ENCODE measurements around the gene TMEM132D. TPM values are rescaled to one million over a fixed set of nuclear protein-coding genes. Genes with fewer than 3 reads are reported as not detected.

TMEM132D gene
- total RNA-seq, 1 donor from 2014 or later = 1.1 TPM

GRCh38 chr12:129096184-129096583, 807.6 kb downstream of the TMEM132D start:
- Mint-ChIP-seq H3K27me3 (ENCODE audit: insufficient read depth, low read depth) (peaks cover 7% of the 10 kb centered on the region), H3K36me3 (no peaks in the 10 kb centered on the region), H3K9me3 (peaks cover 2% of the 10 kb centered on the region), H3K4me3 (no peak overlapping the region), H3K4me1 (peaks cover 16% of the 10 kb centered on the region), H3K27ac (peak overlapping the region; percentile 74)
- H4K20me1 ChIP-seq (ENCODE audit: low read depth) = no peaks in the 10 kb centered on the region
- no peak for DNase-seq (ENCODE audit: low spot score)
- no peaks in the 10 kb centered on the region for H3K27me3 ChIP-seq
- no peak overlapping the region for H3K27ac ChIP-seq
- H2AFZ ChIP-seq (replicated peaks) = no peak overlapping the region
- no peaks in the 10 kb centered on the region for H3K4me1 ChIP-seq
- H3K4me3 ChIP-seq = no peak overlapping the region
- no peak overlapping the region for H3K4me2 ChIP-seq
- H3K36me3 ChIP-seq = no peaks in the 10 kb centered on the region
- H3K9me3 ChIP-seq (ENCODE audit: low read depth) = no peaks in the 10 kb centered on the region
- H3K9ac ChIP-seq = no peak overlapping the region
- H3F3A ChIP-seq (ENCODE audit: low read depth) = no peaks in the 10 kb centered on the region
- TF ChIP-seq EZH2 (IDR thresholded peaks at IDR 0.05) (no peak), CTCF (IDR thresholded peaks at IDR 0.05) (no peak), EZH2phosphoT487 (IDR thresholded peaks at IDR 0.05) (no peak)
- H3K79me2 ChIP-seq (ENCODE audit: low read depth) = no peaks in the 10 kb centered on the region

GRCh38 chr12:129089576-129089975, 814.2 kb downstream of the TMEM132D start:
- H3K27me3 ChIP-seq = no peaks in the 10 kb centered on the region
- Mint-ChIP-seq H3K36me3 (peaks cover 6% of the 10 kb centered on the region), H3K27me3 (ENCODE audit: insufficient read depth, low read depth) (no peaks in the 10 kb centered on the region), H3K9me3 (peaks cover 6% of the 10 kb centered on the region), H3K27ac (no peak overlapping the region), H3K4me3 (no peak overlapping the region), H3K4me1 (peaks cover 4% of the 10 kb centered on the region)
- H3K9me3 ChIP-seq (ENCODE audit: low read depth) = no peaks in the 10 kb centered on the region
- no peaks in the 10 kb centered on the region for H3K36me3 ChIP-seq
- H3F3A ChIP-seq (ENCODE audit: low read depth) = no peaks in the 10 kb centered on the region
- H4K20me1 ChIP-seq (ENCODE audit: low read depth) = no peaks in the 10 kb centered on the region
- H3K79me2 ChIP-seq (ENCODE audit: low read depth) = no peaks in the 10 kb centered on the region
- H3K9ac ChIP-seq = no peak overlapping the region
- H2AFZ ChIP-seq (replicated peaks) = no peak overlapping the region
- H3K4me3 ChIP-seq = no peak overlapping the region
- no peaks in the 10 kb centered on the region for H3K4me1 ChIP-seq
- DNase-seq (ENCODE audit: low spot score) = no peak
- H3K27ac ChIP-seq = no peak overlapping the region
- no peak overlapping the region for H3K4me2 ChIP-seq
- no peak for TF ChIP-seq EZH2phosphoT487 (IDR thresholded peaks at IDR 0.05)

GRCh38 chr12:129084875-129085826, 818.7 kb downstream of the TMEM132D start:
- Histone ChIP-seq H3K79me2 (ENCODE audit: low read depth) (no peaks in the 10 kb centered on the region), H3K4me2 (no peak overlapping the region), H3K4me3 (no peak overlapping the region), H3K36me3 (no peaks in the 10 kb centered on the region), H3K27ac (no peak overlapping the region), H3K27me3 (no peaks in the 10 kb centered on the region), H3K9me3 (ENCODE audit: low read depth) (no peaks in the 10 kb centered on the region), H4K20me1 (ENCODE audit: low read depth) (no peaks in the 10 kb centered on the region), H2AFZ (replicated peaks) (no peak overlapping the region), H3K9ac (no peak overlapping the region), H3F3A (ENCODE audit: low read depth) (no peaks in the 10 kb centered on the region), H3K4me1 (no peaks in the 10 kb centered on the region)
- no peak for DNase-seq (ENCODE audit: low spot score)
- Mint-ChIP-seq H3K4me1 (peaks cover 9% of the 10 kb centered on the region), H3K4me3 (no peak overlapping the region), H3K27ac (no peak overlapping the region), H3K27me3 (ENCODE audit: insufficient read depth, low read depth) (no peaks in the 10 kb centered on the region), H3K36me3 (peaks cover 11% of the 10 kb centered on the region), H3K9me3 (peaks cover 4% of the 10 kb centered on the region)
- TF ChIP-seq CTCF (IDR thresholded peaks at IDR 0.05) = no peak
- no peak for TF ChIP-seq EZH2phosphoT487 (IDR thresholded peaks at IDR 0.05)
- TF ChIP-seq EZH2 (IDR thresholded peaks at IDR 0.05) = no peak
